Kidney epithelial cell (primary cell): Measurements from ENCODE around the gene TADA1. TPM values are rescaled to one million over a fixed set of nuclear protein-coding genes. Genes with fewer than 3 reads are reported as not detected.

Experiments used
- DNase-seq: peaks from one replicate; pipeline ENCODE4 v3.0.0-alpha.2; 2010; ENCODE audit warnings: low read depth
- H3K27me3 ChIP-seq: 2 replicates; pipeline ENCODE4 v1.6.0; 2011; ENCODE audit warnings: low read length; ENCODE audit not compliant: control insufficient read depth, insufficient read depth
- H3K36me3 ChIP-seq: 2 replicates; pipeline ENCODE4 v1.5.1; 2011; ENCODE audit warnings: low read length; ENCODE audit not compliant: control insufficient read depth, insufficient read depth
- H3K4me3 ChIP-seq: 2 replicates; pipeline ENCODE4 v1.5.1; 2011; ENCODE audit warnings: low read depth, mild to moderate bottlenecking, control low read depth, low read length
- total RNA-seq: library from RNA; depleted of rRNA; stranded (reverse); fragments of >200 nt; gene quantifications from 2 replicates; pipeline ENCODE4 v1.2.3, GENCODE V29; 2015
- TF ChIP-seq, protein P1 (sequence below): IDR thresholded peaks from 2 replicates; pipeline ENCODE4 v1.5.1; 2011; ENCODE audit warnings: mild to moderate bottlenecking, moderate library complexity, low read length, control low read depth, inconsistent platforms; ENCODE audit not compliant: insufficient read depth, poor library complexity, severe bottlenecking

The TADA1 gene
- total RNA-seq, 1 donor from 2014 or later, result 14.0 TPM

DNA sequence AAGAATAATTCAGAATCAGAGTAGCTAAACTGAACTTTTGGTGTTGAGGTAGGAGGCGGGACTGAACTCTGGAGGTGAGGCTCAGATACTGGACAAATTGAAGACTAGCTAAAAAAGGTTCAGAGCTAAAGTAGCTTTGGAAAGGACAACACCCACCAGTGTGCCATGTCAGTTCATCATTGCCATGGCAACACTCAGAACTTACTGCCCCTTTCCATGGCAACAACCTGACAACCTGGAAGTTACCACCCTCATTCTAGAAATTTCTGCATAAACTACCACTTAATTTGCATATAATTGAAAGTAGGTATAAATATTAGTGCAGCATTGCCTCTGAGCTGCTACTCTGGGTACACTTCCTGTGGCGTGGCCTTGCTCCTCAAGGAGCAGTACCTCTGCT lies 67.1 kb downstream of the TADA1 start:
- no peak for DNase-seq
- no peaks in the 10 kb centered on the region for H3K27me3 ChIP-seq
- no peaks in the 10 kb centered on the region for H3K36me3 ChIP-seq
- H3K4me3 ChIP-seq, result no peak overlapping the region
- TF ChIP-seq, protein P1, sequence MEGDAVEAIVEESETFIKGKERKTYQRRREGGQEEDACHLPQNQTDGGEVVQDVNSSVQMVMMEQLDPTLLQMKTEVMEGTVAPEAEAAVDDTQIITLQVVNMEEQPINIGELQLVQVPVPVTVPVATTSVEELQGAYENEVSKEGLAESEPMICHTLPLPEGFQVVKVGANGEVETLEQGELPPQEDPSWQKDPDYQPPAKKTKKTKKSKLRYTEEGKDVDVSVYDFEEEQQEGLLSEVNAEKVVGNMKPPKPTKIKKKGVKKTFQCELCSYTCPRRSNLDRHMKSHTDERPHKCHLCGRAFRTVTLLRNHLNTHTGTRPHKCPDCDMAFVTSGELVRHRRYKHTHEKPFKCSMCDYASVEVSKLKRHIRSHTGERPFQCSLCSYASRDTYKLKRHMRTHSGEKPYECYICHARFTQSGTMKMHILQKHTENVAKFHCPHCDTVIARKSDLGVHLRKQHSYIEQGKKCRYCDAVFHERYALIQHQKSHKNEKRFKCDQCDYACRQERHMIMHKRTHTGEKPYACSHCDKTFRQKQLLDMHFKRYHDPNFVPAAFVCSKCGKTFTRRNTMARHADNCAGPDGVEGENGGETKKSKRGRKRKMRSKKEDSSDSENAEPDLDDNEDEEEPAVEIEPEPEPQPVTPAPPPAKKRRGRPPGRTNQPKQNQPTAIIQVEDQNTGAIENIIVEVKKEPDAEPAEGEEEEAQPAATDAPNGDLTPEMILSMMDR, result no peak

Other genes starting within 250 kb of the TADA1 start
- gene POGK, start 36.8 kb downstream of the TADA1 start, total RNA-seq, result 45.6 and 45.8 TPM in 2 replicates
- gene ILDR2, start 99.3 kb upstream of the TADA1 start, total RNA-seq, result 1.3 and 3.8 TPM in 2 replicates
- gene MAEL, start 113.0 kb upstream of the TADA1 start, total RNA-seq, result 0.33 TPM in 1 of 2 replicates, not detected in the other
- gene GPA33, start 214.1 kb upstream of the TADA1 start, total RNA-seq, result not detected in 2 replicates
- gene STYXL2, start 217.8 kb upstream of the TADA1 start, total RNA-seq, result not detected in 2 replicates